Hepatocyte (in vitro differentiated cells): ENCODE data around the gene DNM3. TPM values are rescaled to one million over a fixed set of nuclear protein-coding genes. Genes with fewer than 3 reads are reported as not detected.

Experiments used
- DNase-seq: peaks from one replicate; pipeline ENCODE4 v3.0.0-alpha.2; 2016; ENCODE audit warnings: low spot score
- H2AFZ ChIP-seq: fragments of 200-600 bp; sonication (generic); 2 replicates; pipeline ENCODE4 v1.6.0; 2016; ENCODE audit warnings: antibody characterized with exemption, mild to moderate bottlenecking
- H3K27ac ChIP-seq: fragments of 200-600 bp; sonication (generic); 2 replicates; pipeline ENCODE4 v1.5.1; 2016; ENCODE audit warnings: mild to moderate bottlenecking
- H3K27me3 ChIP-seq: fragments of 200-600 bp; sonication (generic); 2 replicates; pipeline ENCODE4 v1.6.1; 2016
- H3K36me3 ChIP-seq: fragments of 200-600 bp; sonication (generic); replicated peaks from 2 replicates; pipeline ENCODE4 v1.5.1; 2016; ENCODE audit warnings: low read depth; ENCODE audit not compliant: insufficient read depth
- H3K4me1 ChIP-seq: fragments of 200-600 bp; sonication (generic); 2 replicates; pipeline ENCODE4 v1.5.1; 2016; ENCODE audit warnings: mild to moderate bottlenecking, moderate library complexity; ENCODE audit not compliant: insufficient read depth
- H3K4me2 ChIP-seq: fragments of 200-600 bp; sonication (generic); 2 replicates; pipeline ENCODE4 v1.6.0; 2016
- H3K4me3 ChIP-seq: fragments of 200-600 bp; sonication (generic); 2 replicates; pipeline ENCODE4 v1.5.1; 2016; ENCODE audit warnings: mild to moderate bottlenecking
- H3K79me2 ChIP-seq: fragments of 200-600 bp; sonication (generic); 2 replicates; pipeline ENCODE4 v1.6.0; 2017; ENCODE audit warnings: mild to moderate bottlenecking
- H3K9me2 ChIP-seq: fragments of 200-600 bp; sonication (generic); replicated peaks from 2 replicates; pipeline ENCODE4 v1.6.0; 2017; ENCODE audit warnings: mild to moderate bottlenecking; ENCODE audit not compliant: insufficient read depth
- H3K9me3 ChIP-seq: fragments of 200-600 bp; sonication (generic); 2 replicates; pipeline ENCODE4 v1.5.1; 2016; ENCODE audit warnings: low read depth, mild to moderate bottlenecking
- H4K20me1 ChIP-seq: fragments of 200-600 bp; sonication (generic); 2 replicates; pipeline ENCODE4 v1.6.0; 2016; ENCODE audit warnings: mild to moderate bottlenecking; ENCODE audit not compliant: insufficient read depth, poor library complexity, severe bottlenecking
- CTCF ChIP-seq: fragments of 200-600 bp; sonication (generic); IDR thresholded peaks from 2 replicates; pipeline ENCODE4 v1.5.1; 2016; ENCODE audit warnings: antibody characterized with exemption, mild to moderate bottlenecking; ENCODE audit not compliant: poor library complexity
- EZH2 ChIP-seq: fragments of 200-600 bp; sonication (generic); IDR thresholded peaks from 2 replicates; pipeline ENCODE4 v1.6.1; 2016; ENCODE audit warnings: antibody characterized with exemption, mild to moderate bottlenecking, borderline replicate concordance
- EZH2phosphoT487 ChIP-seq: fragments of 200-600 bp; sonication (generic); IDR thresholded peaks from one replicate; pipeline ENCODE4 v1.6.1; 2018; ENCODE audit warnings: antibody characterized with exemption, mild to moderate bottlenecking, low read depth, moderate library complexity; ENCODE audit not compliant: unreplicated experiment, severe bottlenecking
- WGBS: methylation state at CpG from one replicate; pipeline ENCODE4 v1.1.6; 2016; ENCODE audit warnings: low lambda C conversion rate; ENCODE audit errors: missing lambda C conversion rate; 5-methylcytosine and 5-hydroxymethylcytosine counted together
- polyA plus RNA-seq: library from polyadenylated mRNA; unstranded; fragments of >200 nt; fragmentation: Nextera tagmentation; extraction: Ambion mirVana; gene quantifications from 2 replicates; pipeline ENCODE4 v1.2.1, GENCODE V29; 2016
- total RNA-seq: library from RNA; depleted of rRNA; stranded (reverse); fragments of >200 nt; gene quantifications from 2 replicates; pipeline ENCODE4 v1.2.3, GENCODE V29; 2014

Gene DNM3
- total and polyA plus RNA-seq, 2 experiments from 2014 or later: 1.5 TPM; not detected in 1

GRCh38 chr1:172165403-172165802 lies 324.1 kb downstream of the DNM3 start:
- H3K36me3 ChIP-seq: no peaks in the 10 kb centered on the region
- H2AFZ ChIP-seq: no peak overlapping the region
- H3K79me2 ChIP-seq: no peaks in the 10 kb centered on the region
- H3K9me3 ChIP-seq: no peaks in the 10 kb centered on the region
- H3K4me3 ChIP-seq: no peak overlapping the region
- DNase-seq: no peak
- no peaks in the 10 kb centered on the region for H4K20me1 ChIP-seq
- H3K4me2 ChIP-seq: no peak overlapping the region
- H3K27me3 ChIP-seq: no peaks in the 10 kb centered on the region
- peaks cover 40% of the 10 kb centered on the region for H3K4me1 ChIP-seq
- WGBS: 86% methylated on average over 2 of the region's 2 CpGs
- no peaks in the 10 kb centered on the region for H3K9me2 ChIP-seq
- TF ChIP-seq EZH2phosphoT487 (no peak), EZH2 (no peak), CTCF (no peak)
- no peak overlapping the region for H3K27ac ChIP-seq

- no peak overlapping the region for H3K4me3 ChIP-seq
- peak overlapping the region; percentile 43 for H3K4me2 ChIP-seq
- H3K27me3 ChIP-seq: no peaks in the 10 kb centered on the region
- H3K9me3 ChIP-seq: no peaks in the 10 kb centered on the region
- H4K20me1 ChIP-seq: no peaks in the 10 kb centered on the region
- TF ChIP-seq EZH2phosphoT487 (no peak), EZH2 (no peak), CTCF (no peak)
- no peaks in the 10 kb centered on the region for H3K9me2 ChIP-seq
- peaks cover 37% of the 10 kb centered on the region for H3K4me1 ChIP-seq
- no peaks in the 10 kb centered on the region for H3K79me2 ChIP-seq
- DNase-seq: no peak
- 30% methylated on average over 4 of the region's 4 CpGs for WGBS
- H3K36me3 ChIP-seq: no peaks in the 10 kb centered on the region
- no peak overlapping the region for H2AFZ ChIP-seq
- H3K27ac ChIP-seq: peak overlapping the region; percentile 58
These were observed 326.7 kb downstream of the DNM3 start for GRCh38 chr1:172167796-172168596.

GRCh38 chr1:172168597-172168872 lies 327.2 kb downstream of the DNM3 start:
- H3K9me3 ChIP-seq: no peaks in the 10 kb centered on the region
- H3K36me3 ChIP-seq: no peaks in the 10 kb centered on the region
- H3K4me3 ChIP-seq: no peak overlapping the region
- peak overlapping the region; percentile 58 for H3K27ac ChIP-seq
- H3K27me3 ChIP-seq: no peaks in the 10 kb centered on the region
- 85% methylated on average over 2 of the region's 2 CpGs for WGBS
- no peaks in the 10 kb centered on the region for H4K20me1 ChIP-seq
- no peak for DNase-seq
- peaks cover 37% of the 10 kb centered on the region for H3K4me1 ChIP-seq
- no peak overlapping the region for H2AFZ ChIP-seq
- no peak for TF ChIP-seq EZH2phosphoT487
- no peak for TF ChIP-seq CTCF
- no peak for TF ChIP-seq EZH2
- no peaks in the 10 kb centered on the region for H3K79me2 ChIP-seq
- H3K4me2 ChIP-seq: peak overlapping the region; percentile 43
- H3K9me2 ChIP-seq: no peaks in the 10 kb centered on the region
